Skin epidermis (tissue), 12 donors: ENCODE data around the gene THADA.

Experiments used
- H3K27ac ChIP-seq, 21 experiments: fragments of 200-600 bp; sonication (generic) in 11 of 21; one replicate each; pipeline ENCODE4 v1.5.0; 2020; ENCODE audit warnings: mild to moderate bottlenecking in 3 of 21, inconsistent platforms in 2 of 21, moderate library complexity in 2 of 21
- H3K4me3 ChIP-seq, 7 experiments: fragments of 200-600 bp; sonication (generic) in 2 of 7; one replicate each; pipeline ENCODE4 v1.5.0; 2020; ENCODE audit warnings: inconsistent platforms in 2 of 7, mild to moderate bottlenecking in 2 of 7, moderate library complexity in 1 of 7

The THADA gene

DNA sequence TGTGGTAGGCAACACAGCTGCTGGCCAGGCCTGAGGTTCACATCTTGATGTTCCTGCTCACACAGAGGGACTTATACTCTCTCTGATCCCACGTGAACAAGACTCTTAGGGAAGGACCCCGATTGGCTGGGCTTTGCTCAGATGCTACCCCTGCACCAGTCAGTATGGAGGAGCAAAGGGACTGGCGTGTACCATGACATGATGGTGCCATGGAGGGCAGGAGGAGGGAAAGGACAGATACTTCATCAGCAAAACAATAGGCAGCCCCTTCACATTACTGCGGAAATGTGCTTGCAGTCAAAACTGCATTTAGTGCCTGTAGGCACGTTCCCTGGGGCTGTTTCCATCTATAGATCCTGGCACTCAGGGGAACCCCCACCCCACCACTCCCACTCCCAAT is 412.1 kb downstream of the THADA start:
- H3K27ac ChIP-seq = peak overlapping the region in 1 of 21 experiments; percentile 54

DNA sequence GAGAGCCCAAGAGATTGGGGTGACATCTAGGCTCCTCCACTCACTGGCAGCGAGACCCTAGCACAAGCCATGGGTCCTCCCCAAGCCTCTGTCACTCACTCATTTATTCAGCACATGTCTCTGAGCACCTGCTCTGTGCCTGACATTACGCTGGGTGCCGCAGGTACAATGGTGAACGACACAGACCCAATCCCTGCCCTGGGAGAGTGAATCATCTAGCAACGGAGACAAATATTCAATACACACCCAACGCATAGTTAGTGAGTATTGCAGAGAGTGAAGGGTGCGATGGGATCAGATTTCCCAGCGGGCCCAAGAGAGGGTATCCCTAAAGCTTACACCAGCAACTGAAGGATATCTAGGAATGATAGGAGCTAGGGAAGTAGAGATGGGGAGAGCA is 414.9 kb downstream of the THADA start:
- Histone ChIP-seq H3K27ac (peak overlapping the region in 11 of 21 experiments; percentile 12 to 91 (median 79)), H3K4me3 (no peak overlapping the region)

More for the DNA sequence above, 412.1 kb downstream of the THADA start:
- H3K4me3 ChIP-seq = no peak overlapping the region
